ENCODE results near the gene CNGB1.

GRCh38 chr16:57961538-57961937 is 9.4 kb downstream of the CNGB1 start:
- TF ChIP-seq, protein P1, sequence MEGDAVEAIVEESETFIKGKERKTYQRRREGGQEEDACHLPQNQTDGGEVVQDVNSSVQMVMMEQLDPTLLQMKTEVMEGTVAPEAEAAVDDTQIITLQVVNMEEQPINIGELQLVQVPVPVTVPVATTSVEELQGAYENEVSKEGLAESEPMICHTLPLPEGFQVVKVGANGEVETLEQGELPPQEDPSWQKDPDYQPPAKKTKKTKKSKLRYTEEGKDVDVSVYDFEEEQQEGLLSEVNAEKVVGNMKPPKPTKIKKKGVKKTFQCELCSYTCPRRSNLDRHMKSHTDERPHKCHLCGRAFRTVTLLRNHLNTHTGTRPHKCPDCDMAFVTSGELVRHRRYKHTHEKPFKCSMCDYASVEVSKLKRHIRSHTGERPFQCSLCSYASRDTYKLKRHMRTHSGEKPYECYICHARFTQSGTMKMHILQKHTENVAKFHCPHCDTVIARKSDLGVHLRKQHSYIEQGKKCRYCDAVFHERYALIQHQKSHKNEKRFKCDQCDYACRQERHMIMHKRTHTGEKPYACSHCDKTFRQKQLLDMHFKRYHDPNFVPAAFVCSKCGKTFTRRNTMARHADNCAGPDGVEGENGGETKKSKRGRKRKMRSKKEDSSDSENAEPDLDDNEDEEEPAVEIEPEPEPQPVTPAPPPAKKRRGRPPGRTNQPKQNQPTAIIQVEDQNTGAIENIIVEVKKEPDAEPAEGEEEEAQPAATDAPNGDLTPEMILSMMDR (IDR thresholded peaks at IDR 0.05; ENCODE audit: insufficient read depth, low read length, poor library complexity, severe bottlenecking) = no peak
- TF ChIP-seq EZH2phosphoT487 (conservative IDR thresholded peaks at IDR 0.05; ENCODE audit: low read length) = no peak

All from SU-DHL-6 (cell line).